ENCODE measurements around the gene MECP2. TPM values are rescaled to one million over a fixed set of nuclear protein-coding genes. Genes with fewer than 3 reads are reported as not detected.

The MECP2 gene
- total RNA-seq, 1 experiment from 2014 or later: 69.9 TPM

DNA sequence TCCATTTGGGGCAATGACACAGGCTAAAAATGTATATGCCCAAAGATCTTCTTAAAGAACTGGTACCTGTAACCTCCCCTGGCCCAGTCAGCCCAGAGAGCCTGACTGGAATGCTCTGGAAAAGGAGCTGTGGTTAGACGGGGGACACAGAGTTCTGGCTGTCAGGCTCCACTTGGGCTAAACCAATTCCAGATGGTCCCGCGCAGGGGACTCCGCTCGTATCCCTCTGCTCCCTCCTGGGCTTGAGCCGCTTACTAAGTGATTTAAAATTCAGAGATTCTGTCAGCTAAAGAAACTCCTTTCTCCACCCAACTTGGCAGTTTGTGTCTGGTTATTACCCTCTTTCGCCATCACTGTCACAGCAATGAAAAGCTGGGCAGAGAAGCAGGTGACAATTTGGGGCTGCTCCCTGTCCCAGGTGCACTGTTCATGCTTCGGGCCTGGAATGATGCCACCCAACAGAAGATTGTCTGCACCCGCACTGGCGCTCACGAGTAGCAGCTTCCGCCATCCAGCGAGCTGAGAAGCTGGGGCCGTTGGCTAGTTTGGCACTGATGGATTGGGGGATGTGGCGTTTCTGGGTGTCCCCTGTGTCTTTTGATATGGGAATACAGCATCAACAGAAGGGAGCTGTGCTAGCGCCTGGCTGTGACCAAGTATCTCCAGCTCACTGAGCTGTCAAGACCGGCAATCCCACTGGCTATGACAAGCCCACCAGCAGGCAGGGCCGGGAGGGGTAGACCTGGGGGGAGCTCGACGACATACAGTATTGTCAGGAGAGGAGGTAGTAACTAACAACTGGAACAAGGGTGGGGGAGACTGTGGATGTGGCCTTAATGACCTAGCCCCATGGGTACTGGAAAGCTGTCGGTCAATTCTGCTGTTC lies 71.1 kb downstream of the MECP2 start:
- CTCF ChIA-PET: no interaction called here
- H3K27ac Mint-ChIP-seq (ENCODE audit: unreplicated experiment): no peak overlapping the region
- no peak overlapping the region for H3K4me3 Mint-ChIP-seq (ENCODE audit: low read depth, unreplicated experiment)
- intact Hi-C loops (cut with micrococcal nuclease; ENCODE audit: unreplicated experiment): no loop called here
- TF ChIP-seq, protein P1, sequence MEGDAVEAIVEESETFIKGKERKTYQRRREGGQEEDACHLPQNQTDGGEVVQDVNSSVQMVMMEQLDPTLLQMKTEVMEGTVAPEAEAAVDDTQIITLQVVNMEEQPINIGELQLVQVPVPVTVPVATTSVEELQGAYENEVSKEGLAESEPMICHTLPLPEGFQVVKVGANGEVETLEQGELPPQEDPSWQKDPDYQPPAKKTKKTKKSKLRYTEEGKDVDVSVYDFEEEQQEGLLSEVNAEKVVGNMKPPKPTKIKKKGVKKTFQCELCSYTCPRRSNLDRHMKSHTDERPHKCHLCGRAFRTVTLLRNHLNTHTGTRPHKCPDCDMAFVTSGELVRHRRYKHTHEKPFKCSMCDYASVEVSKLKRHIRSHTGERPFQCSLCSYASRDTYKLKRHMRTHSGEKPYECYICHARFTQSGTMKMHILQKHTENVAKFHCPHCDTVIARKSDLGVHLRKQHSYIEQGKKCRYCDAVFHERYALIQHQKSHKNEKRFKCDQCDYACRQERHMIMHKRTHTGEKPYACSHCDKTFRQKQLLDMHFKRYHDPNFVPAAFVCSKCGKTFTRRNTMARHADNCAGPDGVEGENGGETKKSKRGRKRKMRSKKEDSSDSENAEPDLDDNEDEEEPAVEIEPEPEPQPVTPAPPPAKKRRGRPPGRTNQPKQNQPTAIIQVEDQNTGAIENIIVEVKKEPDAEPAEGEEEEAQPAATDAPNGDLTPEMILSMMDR (IDR thresholded peaks at IDR 0.05; ENCODE audit: unreplicated experiment): no peak
- H3K27me3 Mint-ChIP-seq (ENCODE audit: unreplicated experiment): no peaks in the 10 kb centered on the region
- no peaks in the 10 kb centered on the region for H3K9me3 Mint-ChIP-seq (ENCODE audit: low read depth, unreplicated experiment)
- H3K36me3 Mint-ChIP-seq (ENCODE audit: insufficient read depth, unreplicated experiment): peaks cover 22% of the 10 kb centered on the region
- DNase-seq: no peak
- H3K4me1 Mint-ChIP-seq (ENCODE audit: low read depth, unreplicated experiment): no peaks in the 10 kb centered on the region
- no TSS peak for BruUV-seq (replicated peaks)

- CTCF ChIA-PET: no interaction called here
- intact Hi-C loops (cut with micrococcal nuclease; ENCODE audit: unreplicated experiment): no loop called here
- BruUV-seq (replicated peaks): no TSS peak
- H3K9me3 Mint-ChIP-seq (ENCODE audit: low read depth, unreplicated experiment): no peaks in the 10 kb centered on the region
- H3K27ac Mint-ChIP-seq (ENCODE audit: unreplicated experiment): no peak overlapping the region
- H3K4me1 Mint-ChIP-seq (ENCODE audit: low read depth, unreplicated experiment): no peaks in the 10 kb centered on the region
- TF ChIP-seq, protein P1 (IDR thresholded peaks at IDR 0.05; ENCODE audit: unreplicated experiment): no peak
- H3K36me3 Mint-ChIP-seq (ENCODE audit: insufficient read depth, unreplicated experiment): peaks cover 24% of the 10 kb centered on the region
- H3K4me3 Mint-ChIP-seq (ENCODE audit: low read depth, unreplicated experiment): no peak overlapping the region
- DNase-seq: no peak
- no peaks in the 10 kb centered on the region for H3K27me3 Mint-ChIP-seq (ENCODE audit: unreplicated experiment)
These were observed 72.3 kb downstream of the MECP2 start for GRCh38 chrX:154025230-154025629.

- Mint-ChIP-seq H3K4me1 (ENCODE audit: low read depth, unreplicated experiment) (no peaks in the 10 kb centered on the region), H3K36me3 (ENCODE audit: insufficient read depth, unreplicated experiment) (peaks cover 28% of the 10 kb centered on the region), H3K27ac (ENCODE audit: unreplicated experiment) (no peak overlapping the region), H3K4me3 (ENCODE audit: low read depth, unreplicated experiment) (no peak overlapping the region), H3K9me3 (ENCODE audit: low read depth, unreplicated experiment) (no peaks in the 10 kb centered on the region), H3K27me3 (ENCODE audit: unreplicated experiment) (no peaks in the 10 kb centered on the region)
- CTCF ChIA-PET: no interaction called here
- TF ChIP-seq, protein P1 (IDR thresholded peaks at IDR 0.05; ENCODE audit: unreplicated experiment): no peak
- no TSS peak for BruUV-seq (replicated peaks)
- intact Hi-C loops (cut with micrococcal nuclease; ENCODE audit: unreplicated experiment): no loop called here
- no peak for DNase-seq
These were observed 73.2 kb downstream of the MECP2 start for GRCh38 chrX:154024271-154024670.

- intact Hi-C loops (cut with micrococcal nuclease; ENCODE audit: unreplicated experiment): no loop called here
- CTCF ChIA-PET: no interaction called here
- H3K4me1 Mint-ChIP-seq (ENCODE audit: low read depth, unreplicated experiment): no peaks in the 10 kb centered on the region
- no peaks in the 10 kb centered on the region for H3K9me3 Mint-ChIP-seq (ENCODE audit: low read depth, unreplicated experiment)
- H3K27me3 Mint-ChIP-seq (ENCODE audit: unreplicated experiment): no peaks in the 10 kb centered on the region
- H3K4me3 Mint-ChIP-seq (ENCODE audit: low read depth, unreplicated experiment): no peak overlapping the region
- DNase-seq: no peak
- no TSS peak for BruUV-seq (replicated peaks)
- H3K27ac Mint-ChIP-seq (ENCODE audit: unreplicated experiment): no peak overlapping the region
- TF ChIP-seq, protein P1 (IDR thresholded peaks at IDR 0.05; ENCODE audit: unreplicated experiment): no peak
- H3K36me3 Mint-ChIP-seq (ENCODE audit: insufficient read depth, unreplicated experiment): peaks cover 35% of the 10 kb centered on the region
These were observed 74.1 kb downstream of the MECP2 start for GRCh38 chrX:154023276-154024000.

Measured in Calu3 (cell line).